GM19328 (cell line): ENCODE results near the gene LLGL1.

ENCODE experiments used
- ATAC-seq: cut with Tn5 transposase; IDR thresholded peaks from one replicate; pipeline ENCODE4 v1.9.1; 2021; ENCODE audit warnings: mild to moderate bottlenecking, moderate library complexity; ENCODE audit not compliant: unreplicated experiment

The LLGL1 gene

GRCh38 chr17:18250259-18250658, 24.8 kb downstream of the LLGL1 start:
- no peak for ATAC-seq

GRCh38 chr17:18250708-18251107, 25.3 kb downstream of the LLGL1 start:
- ATAC-seq = no peak

DNA sequence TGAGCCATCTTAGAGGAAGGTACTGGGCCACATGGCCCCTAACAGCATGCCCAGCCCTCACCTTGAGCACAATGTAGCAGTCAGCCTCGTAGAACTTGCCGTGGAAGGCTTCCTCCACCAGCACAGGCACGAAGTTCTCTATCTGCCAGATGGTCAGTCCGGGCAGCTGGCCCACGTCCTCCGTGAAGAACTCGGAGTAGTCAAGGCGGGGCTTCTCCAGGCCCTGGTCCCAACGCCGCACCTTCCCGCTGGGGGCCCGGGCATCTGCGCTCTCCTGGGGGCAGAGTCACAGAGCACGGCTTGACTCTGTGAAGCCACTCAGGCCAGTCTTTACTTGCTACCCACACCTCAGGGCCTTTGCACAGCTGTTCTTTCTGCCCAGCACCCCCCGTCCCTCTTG, 25.8 kb downstream of the LLGL1 start:
- ATAC-seq = no peak

DNA sequence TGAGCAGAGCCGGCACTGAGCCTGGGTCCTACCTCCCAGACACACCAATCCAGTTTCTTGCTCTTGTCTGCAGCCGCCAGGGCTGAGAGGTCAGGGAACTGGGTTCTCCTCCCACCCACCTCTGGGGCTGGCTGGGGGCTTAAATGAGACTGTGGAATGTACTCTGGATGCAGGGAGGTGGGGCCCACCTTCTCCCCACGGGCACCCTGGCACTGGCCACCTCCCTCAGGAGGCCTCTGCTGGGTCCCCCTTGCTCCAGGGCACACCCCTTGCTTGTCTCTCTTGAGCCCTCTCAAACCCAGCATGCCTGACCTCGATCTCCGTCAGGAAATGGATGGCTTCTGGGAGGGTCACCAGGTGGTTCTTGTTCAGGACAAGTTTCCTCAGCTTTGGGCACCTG, 26.7 kb downstream of the LLGL1 start:
- ATAC-seq = no peak

- no peak for ATAC-seq
Measured at GRCh38 chr17:18253187-18253884, 27.9 kb downstream of the LLGL1 start.

GRCh38 chr17:18253947-18254821, 28.7 kb downstream of the LLGL1 start:
- ATAC-seq = no peak

DNA sequence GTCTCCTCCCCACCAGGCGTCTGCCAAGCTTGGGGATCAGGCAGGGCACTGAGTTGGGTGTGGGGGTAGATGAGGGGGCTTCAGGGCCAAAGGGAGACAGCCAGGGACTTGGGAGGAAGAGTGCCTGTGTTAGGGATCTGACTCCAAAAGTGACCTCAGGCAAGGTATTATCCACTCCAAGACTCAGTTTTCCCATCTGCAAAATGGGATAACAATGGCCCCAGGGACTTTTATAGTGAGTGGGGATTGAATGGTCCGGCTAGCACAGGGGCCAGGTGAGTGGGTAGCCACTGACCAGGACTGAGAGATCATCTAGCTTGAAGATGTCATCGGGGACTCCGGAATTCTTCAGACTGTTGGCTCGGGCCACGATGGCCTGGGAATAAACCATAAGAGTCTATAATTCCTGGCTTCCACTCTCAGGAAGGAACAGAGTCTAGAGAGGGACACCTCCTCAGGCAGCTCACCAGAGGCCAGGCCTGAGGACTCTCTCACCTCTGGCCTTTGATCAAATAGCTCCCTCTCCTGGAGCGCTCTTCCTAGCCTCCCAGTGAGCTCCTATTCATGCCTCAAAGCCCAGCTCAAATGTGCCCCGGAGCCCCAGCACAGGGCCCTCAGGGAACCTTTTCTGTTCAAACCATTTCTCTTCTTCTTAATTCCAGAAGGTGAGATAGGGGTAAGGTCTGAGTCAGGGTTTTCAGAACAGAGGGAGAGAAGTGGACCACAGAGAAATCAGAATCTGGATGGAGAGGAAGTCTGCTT, 29.6 kb downstream of the LLGL1 start:
- no peak for ATAC-seq

DNA sequence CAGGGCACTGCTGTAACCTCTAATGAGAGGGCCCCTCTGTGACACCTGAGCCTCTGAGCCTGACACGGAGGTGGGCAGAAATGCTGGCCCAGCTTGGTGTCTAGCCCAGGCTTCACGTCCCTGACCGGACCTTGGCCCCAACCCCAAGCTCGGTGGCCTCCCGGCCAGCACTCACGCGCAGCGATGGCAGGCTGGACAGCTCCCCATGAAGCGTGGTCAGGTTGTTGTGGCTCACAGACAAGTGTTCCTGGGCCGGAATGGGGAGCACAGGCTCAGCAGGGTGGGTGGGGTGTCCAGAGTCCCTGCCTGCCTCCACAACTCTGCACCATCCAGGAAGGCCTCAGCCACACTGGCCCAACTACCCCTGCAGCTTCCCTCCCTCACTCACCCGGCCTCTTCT, 30.9 kb downstream of the LLGL1 start:
- ATAC-seq = no peak

DNA sequence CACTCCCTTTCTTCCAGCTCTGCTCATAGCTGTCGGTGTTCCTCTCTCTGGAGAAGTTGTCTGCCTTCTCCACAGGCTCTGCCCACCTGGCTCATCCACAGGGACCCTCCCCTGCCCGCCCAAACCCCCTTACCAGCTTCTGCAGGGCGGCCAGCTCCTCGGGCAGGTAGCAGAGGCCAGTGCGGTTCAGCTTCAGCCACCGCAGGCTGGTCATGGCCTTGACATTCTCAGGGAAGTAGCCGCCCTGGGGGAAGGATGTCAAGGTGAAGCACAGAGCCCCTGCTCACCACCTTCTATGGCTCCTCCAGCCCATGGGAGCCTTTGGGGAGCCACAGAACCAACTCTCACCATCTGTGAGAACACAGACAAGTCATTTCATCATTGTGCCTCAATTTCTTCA, 31.3 kb downstream of the LLGL1 start:
- ATAC-seq = no peak

- ATAC-seq = no peak
Measured at GRCh38 chr17:18257268-18257981, 32.0 kb downstream of the LLGL1 start.

DNA sequence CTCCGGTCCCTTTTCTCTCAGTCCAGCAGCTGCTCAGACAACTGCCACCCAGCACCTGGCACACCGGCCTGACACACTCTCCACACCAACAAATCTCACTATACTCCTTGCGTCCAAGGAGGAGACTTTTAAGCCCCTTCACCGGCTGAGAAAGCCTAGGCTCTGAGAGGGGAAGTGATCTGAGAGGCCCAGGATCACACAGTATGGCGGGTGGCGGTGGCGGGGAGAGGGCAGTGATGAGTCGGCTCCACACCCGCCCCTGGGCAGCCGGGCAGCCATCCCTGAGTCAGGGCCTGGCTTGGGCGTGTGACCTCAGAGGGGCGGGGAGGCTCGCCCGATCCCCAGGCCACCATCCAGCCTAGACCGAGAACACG, 32.5 kb downstream of the LLGL1 start:
- no peak for ATAC-seq

DNA sequence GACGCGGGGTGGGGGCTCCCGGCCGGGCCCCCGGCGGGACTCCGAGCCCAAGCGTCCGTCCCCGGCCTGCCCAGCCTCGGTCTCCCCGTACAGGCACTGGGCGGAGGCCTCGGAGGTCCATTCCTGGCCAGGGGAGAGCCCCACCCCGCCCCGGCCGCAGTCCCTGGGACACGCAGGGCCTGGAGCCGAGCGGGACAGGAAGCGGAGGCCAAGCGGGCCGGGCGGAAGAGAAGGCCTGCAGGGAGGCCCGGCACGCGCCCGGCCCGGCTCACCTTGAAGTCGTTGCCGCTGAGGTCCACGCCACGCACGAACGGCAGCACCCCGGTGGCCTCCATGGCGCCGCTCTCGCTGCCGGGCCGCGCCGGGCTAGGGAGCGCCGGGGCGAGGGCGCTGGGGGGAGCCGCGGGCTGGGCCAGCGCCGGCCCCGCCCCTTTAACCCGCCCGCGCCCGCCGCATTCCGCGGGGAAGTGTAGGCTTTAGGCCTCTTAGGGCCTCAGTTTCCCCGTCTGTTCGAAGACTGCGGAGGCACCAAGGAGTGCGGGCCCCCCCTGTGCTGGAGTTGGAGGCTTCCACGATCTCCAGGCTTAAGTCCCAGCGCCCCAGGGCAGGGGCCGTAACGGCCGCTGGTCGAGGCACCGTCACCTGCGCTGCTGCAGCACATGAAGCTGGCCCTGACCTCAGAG, 33.1 kb downstream of the LLGL1 start, which contains the start of gene FLII:
Gene FLII (minus strand): TSS at position 383 of the 683 bp plus-strand sequence. CDS start 48 bp downstream, at position 335.
- ATAC-seq = no peak

- ATAC-seq = no peak
Measured at GRCh38 chr17:18259621-18260331, 34.3 kb downstream of the LLGL1 start.

- ATAC-seq = peak; percentile 76
Measured at GRCh38 chr17:18260332-18261145, 35.1 kb downstream of the LLGL1 start, which contains the start of gene MIEF2. MIEF2 (plus strand) TSS chr17:18260662; CDS start chr17:18262721, 2,059 bp downstream.

DNA sequence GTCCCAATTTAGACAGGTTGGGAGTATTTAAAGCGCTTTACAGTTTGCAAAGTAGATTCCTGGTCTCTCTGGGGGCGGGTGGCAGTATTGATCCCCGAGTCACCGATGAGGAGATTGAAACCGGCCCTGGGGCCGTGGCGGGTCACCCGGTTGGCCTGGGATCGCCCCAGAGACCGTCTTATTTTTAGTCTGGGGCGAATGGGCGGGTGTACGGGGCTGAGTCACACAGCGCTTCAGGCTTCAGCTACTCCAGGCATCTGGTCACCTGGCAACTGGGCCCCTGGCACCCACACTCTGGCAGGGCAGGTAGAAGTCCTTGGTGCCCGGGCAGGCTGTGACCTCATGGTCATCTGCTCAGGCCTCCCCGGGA, 35.7 kb downstream of the LLGL1 start:
- ATAC-seq = peak; percentile 1

DNA sequence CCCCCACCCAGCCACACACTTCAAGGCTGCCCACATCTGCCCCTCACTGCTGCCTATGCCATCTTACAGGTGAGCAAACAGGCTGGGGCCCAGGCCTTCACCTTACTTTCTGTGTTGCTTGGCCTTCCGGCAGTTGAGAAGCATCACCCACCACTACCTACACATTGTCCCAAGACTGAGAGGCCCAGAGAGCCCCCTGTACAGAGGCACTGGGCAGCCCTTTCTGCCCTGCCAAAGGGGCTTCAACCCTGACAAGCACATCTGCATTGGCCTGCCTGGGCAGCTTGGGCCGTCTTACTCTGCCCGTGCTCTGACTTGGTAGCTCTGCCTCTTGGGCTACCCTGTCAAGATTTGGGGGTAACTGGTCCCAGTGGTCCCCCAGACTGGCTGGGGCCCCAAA, 36.2 kb downstream of the LLGL1 start:
- no peak for ATAC-seq

GRCh38 chr17:18262111-18262510, 36.7 kb downstream of the LLGL1 start:
- no peak for ATAC-seq

DNA sequence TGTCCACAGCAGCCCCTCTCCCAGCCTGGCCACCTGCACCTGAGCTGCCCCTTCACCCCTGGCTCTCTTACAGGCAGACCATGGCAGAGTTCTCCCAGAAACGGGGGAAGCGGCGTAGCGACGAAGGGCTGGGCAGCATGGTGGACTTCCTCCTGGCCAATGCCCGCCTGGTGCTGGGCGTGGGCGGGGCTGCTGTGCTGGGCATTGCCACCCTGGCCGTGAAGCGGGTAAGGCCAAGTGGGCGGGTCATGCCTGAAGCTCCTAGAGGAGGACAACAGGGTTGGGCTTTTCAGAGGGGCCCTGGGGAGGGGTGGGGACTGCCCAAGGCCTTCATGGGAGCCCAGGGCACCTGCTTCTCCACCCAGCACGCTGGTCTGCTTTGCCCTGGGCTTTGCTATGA, 37.2 kb downstream of the LLGL1 start:
- no peak for ATAC-seq
